Peyer's patch (tissue), 4 donors: ENCODE results near the gene MCU.

Source experiments
- POLR2A ChIP-seq, 2 donors: fragments of 450-650 bp; IDR thresholded peaks; one replicate each; pipeline ENCODE4 v1.5.1; 2017; ENCODE audit warnings: antibody characterized with exemption in 2 of 2, mild to moderate bottlenecking in 2 of 2, moderate library complexity in 2 of 2
- TF ChIP-seq, protein P1 (sequence below), 6 experiments: fragments of 450-650 bp in 4 of 6; fragments of 200-600 bp in 2 of 6; sonication (generic) in 1 of 6; IDR thresholded peaks; one replicate each; pipeline ENCODE4 v1.5.1; 2017 to 2019; ENCODE audit warnings: antibody characterized with exemption in 6 of 6, mild to moderate bottlenecking in 3 of 6, moderate library complexity in 1 of 6

GRCh38 chr10:72729528-72729927, 37.6 kb downstream of the MCU start:
- TF ChIP-seq POLR2A (IDR thresholded peaks at IDR 0.05): no peak
- TF ChIP-seq, protein P1, sequence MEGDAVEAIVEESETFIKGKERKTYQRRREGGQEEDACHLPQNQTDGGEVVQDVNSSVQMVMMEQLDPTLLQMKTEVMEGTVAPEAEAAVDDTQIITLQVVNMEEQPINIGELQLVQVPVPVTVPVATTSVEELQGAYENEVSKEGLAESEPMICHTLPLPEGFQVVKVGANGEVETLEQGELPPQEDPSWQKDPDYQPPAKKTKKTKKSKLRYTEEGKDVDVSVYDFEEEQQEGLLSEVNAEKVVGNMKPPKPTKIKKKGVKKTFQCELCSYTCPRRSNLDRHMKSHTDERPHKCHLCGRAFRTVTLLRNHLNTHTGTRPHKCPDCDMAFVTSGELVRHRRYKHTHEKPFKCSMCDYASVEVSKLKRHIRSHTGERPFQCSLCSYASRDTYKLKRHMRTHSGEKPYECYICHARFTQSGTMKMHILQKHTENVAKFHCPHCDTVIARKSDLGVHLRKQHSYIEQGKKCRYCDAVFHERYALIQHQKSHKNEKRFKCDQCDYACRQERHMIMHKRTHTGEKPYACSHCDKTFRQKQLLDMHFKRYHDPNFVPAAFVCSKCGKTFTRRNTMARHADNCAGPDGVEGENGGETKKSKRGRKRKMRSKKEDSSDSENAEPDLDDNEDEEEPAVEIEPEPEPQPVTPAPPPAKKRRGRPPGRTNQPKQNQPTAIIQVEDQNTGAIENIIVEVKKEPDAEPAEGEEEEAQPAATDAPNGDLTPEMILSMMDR (IDR thresholded peaks at IDR 0.05): no peak
